CD4-positive, alpha-beta T cell treated with Interleukin-10 for 1 hour (primary cell): ENCODE results near the gene DNAH11.
"Not testable (repeated sequence)": the region's sequence is repeated elsewhere in the genome, so short reads cannot be mapped to it uniquely, and the experiment has no call there.

Experiments used
- DNase-seq: peaks from one replicate; pipeline ENCODE4 v3.0.0-alpha.2; 2020

The DNAH11 gene

GRCh38 chr7:21898265-21898930 is 355.6 kb downstream of the DNAH11 start:
- DNase-seq, result peak; percentile 44

GRCh38 chr7:21902240-21902639 is 359.4 kb downstream of the DNAH11 start:
- no peak for DNase-seq

GRCh38 chr7:21903020-21903786 is 360.4 kb downstream of the DNAH11 start:
- DNase-seq, result no peak

- no peak for DNase-seq
Observed at GRCh38 chr7:21908746-21909145, 365.9 kb downstream of the DNAH11 start.

GRCh38 chr7:21910253-21910652 is 367.4 kb downstream of the DNAH11 start:
- no peak for DNase-seq

- no peak for DNase-seq
Observed at GRCh38 chr7:21911341-21911875, 368.6 kb downstream of the DNAH11 start.

GRCh38 chr7:21912305-21912704 is 369.5 kb downstream of the DNAH11 start:
- no peak for DNase-seq

GRCh38 chr7:21912931-21913780 is 370.3 kb downstream of the DNAH11 start:
- DNase-seq, result no peak

- no peak for DNase-seq
Observed at GRCh38 chr7:21914671-21915070, 371.8 kb downstream of the DNAH11 start.

GRCh38 chr7:21915140-21915539 is 372.3 kb downstream of the DNAH11 start:
- DNase-seq, result no peak

- DNase-seq, result no peak
Observed at GRCh38 chr7:21916176-21916575, 373.3 kb downstream of the DNAH11 start.

- no peak for DNase-seq
Observed at GRCh38 chr7:21916629-21917028, 373.8 kb downstream of the DNAH11 start.

GRCh38 chr7:21918216-21918615 is 375.4 kb downstream of the DNAH11 start:
- no peak for DNase-seq

- DNase-seq, result no peak
Observed at GRCh38 chr7:21920936-21921335, 378.1 kb downstream of the DNAH11 start.

GRCh38 chr7:21922605-21923004 is 379.8 kb downstream of the DNAH11 start:
- DNase-seq, result no peak

- DNase-seq, result no peak
Observed at GRCh38 chr7:21923658-21924057, 380.8 kb downstream of the DNAH11 start.

- no peak for DNase-seq
Observed at GRCh38 chr7:21926448-21926847, 383.6 kb downstream of the DNAH11 start.

GRCh38 chr7:21927693-21928092 is 384.9 kb downstream of the DNAH11 start:
- DNase-seq, result no peak

GRCh38 chr7:21933293-21933692 is 390.5 kb downstream of the DNAH11 start:
- not testable (repeated sequence) for DNase-seq

- DNase-seq, result no peak
Observed at GRCh38 chr7:21934808-21935207, 392.0 kb downstream of the DNAH11 start.

- DNase-seq, result no peak
Observed at GRCh38 chr7:21938463-21938862, 395.6 kb downstream of the DNAH11 start.

- DNase-seq, result no peak
Observed at GRCh38 chr7:21939136-21939857, 396.5 kb downstream of the DNAH11 start.
